Activated CD4-positive, alpha-beta T cell treated with anti-CD3 and anti-CD28 coated beads, Interleukin-2, amount 50 U/mL, for 1 hour (primary cell): ENCODE measurements around the gene GRAMD1B.
"Not testable (repeated sequence)": the region's sequence is repeated elsewhere in the genome, so short reads cannot be mapped to it uniquely, and the experiment has no call there.

Source experiments
- DNase-seq: peaks from one replicate; pipeline ENCODE4 v3.0.0-alpha.2; 2020

GRAMD1B gene

DNA sequence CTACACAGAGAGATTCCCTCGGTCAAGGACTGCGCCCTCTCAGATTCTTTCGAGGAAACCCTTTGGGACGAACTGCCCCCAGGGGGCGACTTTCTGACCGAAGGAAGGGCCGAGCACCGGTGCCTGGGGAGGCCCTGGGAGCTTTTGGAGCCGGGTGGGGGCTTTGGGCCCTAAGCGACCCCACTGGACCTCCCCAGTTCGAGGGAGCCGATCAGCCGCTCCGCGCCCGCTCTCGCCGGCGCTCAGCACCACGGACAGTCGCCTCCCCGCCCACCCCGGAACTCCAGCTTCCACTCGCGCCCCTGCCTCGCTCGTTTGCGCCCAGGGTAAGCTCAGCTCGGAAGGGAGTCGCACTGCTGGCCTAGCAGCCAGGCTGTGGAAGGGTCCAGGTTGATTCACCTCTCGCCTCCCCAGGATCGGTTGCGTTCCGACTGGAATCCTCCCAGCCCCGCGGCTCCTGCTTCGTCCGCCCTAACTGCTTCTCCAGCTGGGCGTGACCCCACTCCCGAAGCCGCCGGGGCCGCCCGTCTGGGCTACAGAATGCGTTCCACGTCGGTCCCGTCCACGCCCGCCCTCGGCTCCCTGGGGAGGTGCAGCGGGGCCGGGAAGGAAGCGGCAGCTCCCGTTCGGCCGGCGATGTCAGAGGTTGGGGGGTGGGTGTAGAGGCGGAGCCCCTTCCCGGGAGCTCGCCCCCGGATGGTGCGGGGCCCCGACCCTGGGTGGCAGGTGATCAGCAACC, 223.9 kb downstream of the GRAMD1B start:
- peak; percentile 14 for DNase-seq

DNA sequence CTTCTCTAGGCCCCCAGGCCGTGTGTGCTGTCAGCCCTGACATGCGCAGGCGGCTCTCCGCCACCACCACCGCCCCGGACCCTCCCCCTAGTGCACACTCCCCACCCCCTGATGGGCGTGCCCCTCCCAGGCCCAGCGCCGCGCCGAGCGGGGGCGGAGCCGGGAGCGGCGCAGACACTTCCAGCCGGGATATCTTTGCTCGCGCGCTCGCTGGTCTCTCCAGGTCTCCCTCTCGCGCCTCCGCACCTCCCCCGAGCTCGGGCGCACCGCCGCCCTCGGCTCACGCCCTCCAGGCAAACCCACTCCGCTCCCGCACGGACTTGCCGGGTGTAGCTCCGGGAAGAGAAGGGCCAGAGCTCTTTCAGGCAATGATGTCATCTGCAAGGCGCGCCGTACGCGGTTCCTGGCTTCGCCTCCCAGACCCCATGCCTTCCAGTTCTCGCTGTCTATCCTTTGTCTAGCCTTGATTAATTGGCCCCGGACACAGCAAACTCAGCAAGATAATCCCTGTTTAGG, 224.6 kb downstream of the GRAMD1B start, which contains the start of gene SCN3B:
TSS of gene SCN3B (minus strand) at position 59 of the 516 bp plus-strand sequence. CDS start 823 bp downstream, outside the sequence.
- DNase-seq: no peak

DNA sequence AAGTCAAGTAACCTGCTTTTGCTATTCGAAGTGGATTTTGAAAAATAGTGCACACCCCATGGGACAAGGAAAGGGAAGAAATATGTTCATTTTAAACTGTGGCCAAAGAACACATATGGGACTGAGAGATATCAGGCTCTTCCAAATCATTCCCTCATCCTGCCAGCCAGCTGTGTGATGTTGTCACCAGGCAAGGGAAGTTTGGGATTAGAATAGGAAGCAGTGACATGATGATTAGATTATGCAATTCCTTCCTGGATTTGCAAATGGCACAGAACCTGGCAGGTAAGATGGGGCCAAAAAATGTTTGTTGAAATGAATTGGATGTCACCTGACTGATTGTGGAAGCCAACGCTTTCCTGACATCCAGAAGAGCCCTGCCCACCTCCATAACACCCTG, 229.2 kb downstream of the GRAMD1B start:
- DNase-seq: no peak

DNA sequence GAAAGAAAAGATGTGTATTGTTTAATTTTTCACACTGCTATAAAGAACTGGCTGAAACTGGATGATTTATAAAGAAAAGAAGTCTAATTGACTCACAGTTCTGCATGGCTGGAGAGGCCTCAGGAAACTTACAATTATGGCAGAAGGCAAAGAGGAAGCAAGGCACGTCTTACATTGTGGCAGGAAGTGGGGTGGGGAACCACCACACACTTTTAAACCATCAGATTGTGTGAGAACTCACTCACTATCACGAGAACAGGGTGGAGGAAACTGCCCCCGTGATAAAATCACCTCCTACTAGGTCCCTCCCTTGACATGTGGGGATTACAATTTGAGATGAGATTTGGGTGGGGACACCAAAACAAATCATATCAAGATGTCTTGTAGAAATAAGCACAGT, 229.9 kb downstream of the GRAMD1B start:
- not testable (repeated sequence) for DNase-seq

DNA sequence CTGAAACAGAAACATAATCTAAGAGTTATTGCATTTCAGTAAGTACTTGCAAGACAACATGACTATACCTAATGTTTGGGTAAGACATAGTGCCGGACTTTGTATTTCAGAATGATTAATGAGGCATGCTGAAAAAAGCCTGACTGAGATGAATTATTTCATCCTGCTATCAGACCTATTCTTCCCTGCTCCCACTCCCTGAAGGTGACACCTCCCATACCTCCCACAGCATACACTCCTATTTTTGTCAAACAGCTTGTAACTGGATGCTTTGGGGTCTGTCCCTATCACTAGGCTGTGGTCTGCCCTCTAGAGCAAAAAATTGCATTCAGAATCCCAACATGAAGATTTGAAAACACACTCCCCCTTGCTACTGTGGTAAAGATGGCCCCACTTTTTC, 235.2 kb downstream of the GRAMD1B start:
- DNase-seq: no peak

DNA sequence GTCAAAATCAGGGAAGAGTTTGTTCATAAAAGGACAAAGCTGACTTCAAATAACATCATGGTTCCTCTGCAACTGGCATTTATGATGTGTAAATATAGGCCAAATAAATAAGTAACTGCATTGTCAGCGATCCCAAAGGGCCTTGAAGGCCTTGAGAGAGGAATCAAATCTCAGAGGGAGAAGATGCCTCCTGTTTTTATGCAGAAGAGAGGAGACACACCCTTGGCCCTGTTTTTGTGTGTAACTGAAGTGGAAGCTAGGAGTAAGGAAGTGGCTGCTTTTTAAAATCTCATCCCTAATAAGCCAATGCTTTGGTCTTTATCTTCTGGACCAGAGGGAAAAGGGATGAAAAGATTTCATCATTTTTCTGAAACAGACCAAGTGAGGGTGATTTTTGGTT, 240.0 kb downstream of the GRAMD1B start:
- DNase-seq: no peak

DNA sequence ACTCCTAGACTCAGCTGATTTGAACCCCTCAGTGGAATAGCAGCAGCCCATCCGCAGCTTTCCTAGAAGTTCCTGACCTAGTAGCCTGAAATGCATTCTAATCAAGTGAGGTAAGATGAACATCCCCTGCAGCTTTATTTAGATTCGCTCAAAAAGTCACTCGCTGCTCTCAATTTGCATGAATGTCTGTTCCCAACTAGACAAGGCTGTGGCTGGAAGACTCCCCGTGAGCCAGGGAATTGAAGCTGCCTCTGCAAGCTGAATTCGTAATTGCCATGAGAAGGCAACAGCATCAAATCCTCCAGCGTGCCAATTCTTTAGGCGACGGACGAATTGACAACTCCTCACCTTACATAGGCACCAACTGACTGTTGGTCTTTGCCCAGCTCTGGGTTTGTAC, 241.5 kb downstream of the GRAMD1B start:
- no peak for DNase-seq

DNA sequence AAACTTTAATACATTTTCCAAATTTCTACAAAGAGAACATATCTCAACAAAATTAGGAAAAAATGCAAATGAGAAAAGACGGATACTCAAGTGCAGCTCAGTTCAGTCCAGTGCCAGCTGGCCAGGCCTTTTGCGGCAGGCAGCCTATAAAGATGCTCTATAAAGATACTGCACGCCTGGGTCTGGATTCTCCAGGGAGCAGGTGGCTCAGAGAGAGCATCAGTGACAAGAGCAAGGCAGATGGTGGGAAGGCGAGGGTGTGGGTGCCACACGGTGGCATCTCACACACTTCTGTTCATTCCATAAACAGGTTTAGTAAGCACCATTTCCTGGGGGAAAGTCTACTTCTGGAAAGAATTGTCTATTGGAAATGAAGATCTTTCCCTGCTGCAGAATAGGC, 242.5 kb downstream of the GRAMD1B start:
- no peak for DNase-seq

DNA sequence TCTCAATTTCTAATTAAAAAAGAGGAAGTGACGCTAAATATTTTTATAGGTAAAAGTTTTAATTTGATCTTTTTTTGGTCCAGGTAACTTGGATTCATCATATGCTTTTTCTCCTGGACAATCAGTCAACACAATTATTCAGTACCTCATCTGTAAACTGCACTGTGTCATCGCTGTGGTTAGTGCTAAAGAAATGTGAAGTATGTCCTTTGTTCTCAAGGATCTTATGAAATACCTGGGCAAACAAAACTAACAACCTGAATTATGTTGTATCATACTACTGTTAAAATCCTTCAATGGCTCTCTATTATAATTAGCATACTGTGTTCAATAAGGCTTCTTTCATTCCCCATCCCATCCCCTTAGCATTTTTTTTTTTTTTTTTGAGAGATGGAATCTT, 244.2 kb downstream of the GRAMD1B start:
- no peak for DNase-seq
